Measurements from ENCODE around the gene INPPL1.

The INPPL1 gene

GRCh38 chr11:72189455-72190250 is 34.9 kb upstream of the INPPL1 start:
- Histone ChIP-seq H3K79me2 (ENCODE audit: low read length) (no peaks in the 10 kb centered on the region), H3K27ac (ENCODE audit: low read length) (no peak overlapping the region), H3K36me3 (replicated peaks; ENCODE audit: insufficient read depth, low read length) (no peaks in the 10 kb centered on the region), H3K9ac (ENCODE audit: low read length) (no peak overlapping the region), H4K20me1 (ENCODE audit: insufficient read depth, low read length) (no peaks in the 10 kb centered on the region), H3F3A (ENCODE audit: insufficient read depth, low read length) (no peaks in the 10 kb centered on the region), H3K4me3 (ENCODE audit: low read length) (no peak overlapping the region), H3K27me3 (replicated peaks; ENCODE audit: insufficient read depth, low read length) (no peaks in the 10 kb centered on the region), H3K9me3 (replicated peaks; ENCODE audit: insufficient read depth, low read length) (no peaks in the 10 kb centered on the region), H3K4me2 (ENCODE audit: low read depth, low read length) (no peak overlapping the region), H3K4me1 (ENCODE audit: low read length) (no peaks in the 10 kb centered on the region), H3K9me2 (replicated peaks; ENCODE audit: insufficient read depth, low read length) (no peaks in the 10 kb centered on the region), H2AFZ (ENCODE audit: low read length) (no peak overlapping the region)
- no peak for DNase-seq
- TF ChIP-seq EZH2phosphoT487 (IDR thresholded peaks at IDR 0.05; ENCODE audit: low read length), result no peak
- no peak for TF ChIP-seq EZH2 (optimal IDR thresholded peaks at IDR 0.05; ENCODE audit: low read depth, low read length)
- TF ChIP-seq CTCF (IDR thresholded peaks at IDR 0.05; ENCODE audit: low read length), result no peak

GRCh38 chr11:72190631-72191071 is 33.9 kb upstream of the INPPL1 start:
- H3K4me3 ChIP-seq (ENCODE audit: low read length), result no peak overlapping the region
- H2AFZ ChIP-seq (ENCODE audit: low read length), result no peak overlapping the region

GRCh38 chr11:72191961-72192381 is 32.6 kb upstream of the INPPL1 start, which contains the start of gene FOLR1:
FOLR1 (plus strand) TSS chr11:72192140; CDS start chr11:72192174, 34 bp downstream.
- TF ChIP-seq EZH2 (optimal IDR thresholded peaks at IDR 0.05; ENCODE audit: low read depth, low read length), result no peak
- TF ChIP-seq EZH2phosphoT487 (IDR thresholded peaks at IDR 0.05; ENCODE audit: low read length), result no peak
- no peak for TF ChIP-seq CTCF (IDR thresholded peaks at IDR 0.05; ENCODE audit: low read length)
- Histone ChIP-seq H3K4me3 (ENCODE audit: low read length) (no peak within 1 kb of the TSS), H3K9me3 (replicated peaks; ENCODE audit: insufficient read depth, low read length) (no peaks in the 10 kb centered on the region), H3K9ac (ENCODE audit: low read length) (no peak within 1 kb of the TSS), H3K27me3 (replicated peaks; ENCODE audit: insufficient read depth, low read length) (no peaks in the 10 kb centered on the region), H4K20me1 (ENCODE audit: insufficient read depth, low read length) (no peaks in the 10 kb centered on the region), H3K36me3 (replicated peaks; ENCODE audit: insufficient read depth, low read length) (no peaks in the 10 kb centered on the region), H2AFZ (ENCODE audit: low read length) (no peak within 1 kb of the TSS), H3F3A (ENCODE audit: insufficient read depth, low read length) (no peaks in the 10 kb centered on the region), H3K9me2 (replicated peaks; ENCODE audit: insufficient read depth, low read length) (no peaks in the 10 kb centered on the region), H3K4me1 (ENCODE audit: low read length) (no peaks in the 10 kb centered on the region), H3K4me2 (ENCODE audit: low read depth, low read length) (no peak within 1 kb of the TSS), H3K79me2 (ENCODE audit: low read length) (no peaks in the 10 kb centered on the region), H3K27ac (ENCODE audit: low read length) (no peak within 1 kb of the TSS)
- no peak for DNase-seq

More at GRCh38 chr11:72190631-72191071, 33.9 kb upstream of the INPPL1 start:
- H3K9ac ChIP-seq (ENCODE audit: low read length), result no peak overlapping the region
- H3K4me1 ChIP-seq (ENCODE audit: low read length), result no peaks in the 10 kb centered on the region
- no peak for DNase-seq
- H3K9me3 ChIP-seq (replicated peaks; ENCODE audit: insufficient read depth, low read length), result no peaks in the 10 kb centered on the region
- TF ChIP-seq EZH2phosphoT487 (IDR thresholded peaks at IDR 0.05; ENCODE audit: low read length) (no peak), CTCF (IDR thresholded peaks at IDR 0.05; ENCODE audit: low read length) (no peak), EZH2 (optimal IDR thresholded peaks at IDR 0.05; ENCODE audit: low read depth, low read length) (no peak)
- H3K36me3 ChIP-seq (replicated peaks; ENCODE audit: insufficient read depth, low read length), result no peaks in the 10 kb centered on the region
- H3F3A ChIP-seq (ENCODE audit: insufficient read depth, low read length), result no peaks in the 10 kb centered on the region
- no peaks in the 10 kb centered on the region for H4K20me1 ChIP-seq (ENCODE audit: insufficient read depth, low read length)
- no peaks in the 10 kb centered on the region for H3K27me3 ChIP-seq (replicated peaks; ENCODE audit: insufficient read depth, low read length)
- H3K4me2 ChIP-seq (ENCODE audit: low read depth, low read length), result no peak overlapping the region
- H3K27ac ChIP-seq (ENCODE audit: low read length), result no peak overlapping the region
- H3K79me2 ChIP-seq (ENCODE audit: low read length), result no peaks in the 10 kb centered on the region
- H3K9me2 ChIP-seq (replicated peaks; ENCODE audit: insufficient read depth, low read length), result no peaks in the 10 kb centered on the region

Measured in MM.1S (cell line).